Measurements from ENCODE around the gene ANXA10.

DNA sequence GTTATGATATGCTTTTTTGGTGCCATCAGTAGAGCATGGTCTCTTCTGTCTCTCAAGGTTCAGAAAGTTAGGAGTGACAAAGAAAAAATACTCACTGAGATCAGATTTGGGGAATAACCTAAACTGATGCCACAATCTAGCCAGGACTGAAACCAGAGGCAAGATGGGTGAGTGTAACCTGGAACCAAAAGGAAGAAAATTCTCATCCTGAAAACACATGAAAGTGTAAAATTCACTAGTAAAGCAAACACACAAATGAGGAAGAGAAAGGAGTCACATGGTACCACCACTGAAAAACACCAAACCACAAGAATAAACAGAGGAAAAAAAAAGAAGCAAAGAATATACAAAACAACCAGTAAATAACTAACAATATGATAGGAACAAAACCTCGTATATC, 96.4 kb downstream of the ANXA10 start:
- no peak for TF ChIP-seq SIN3A (conservative IDR thresholded peaks at IDR 0.05 in 1 of 2, IDR thresholded peaks at IDR 0.05 in 1 of 2; ENCODE audit: low read depth in 1 of 2, low read length in 2 of 2)
- no peak for TF ChIP-seq EZH2 (IDR thresholded peaks at IDR 0.05; ENCODE audit: low read depth, low read length, severe bottlenecking)
- no peak for TF ChIP-seq YY1 (IDR thresholded peaks at IDR 0.05; ENCODE audit: low read depth, low read length)
- no peak for TF ChIP-seq SP2 (IDR thresholded peaks at IDR 0.05; ENCODE audit: low read length)
- no peak for TF ChIP-seq TEAD4 (IDR thresholded peaks at IDR 0.05; ENCODE audit: low read depth, low read length)
- no peak for TF ChIP-seq CEBPB (IDR thresholded peaks at IDR 0.05; ENCODE audit: low read depth, low read length)
- TF ChIP-seq POLR2AphosphoS5 (IDR thresholded peaks at IDR 0.05; ENCODE audit: low read depth, low read length) = no peak
- TF ChIP-seq, protein P1, sequence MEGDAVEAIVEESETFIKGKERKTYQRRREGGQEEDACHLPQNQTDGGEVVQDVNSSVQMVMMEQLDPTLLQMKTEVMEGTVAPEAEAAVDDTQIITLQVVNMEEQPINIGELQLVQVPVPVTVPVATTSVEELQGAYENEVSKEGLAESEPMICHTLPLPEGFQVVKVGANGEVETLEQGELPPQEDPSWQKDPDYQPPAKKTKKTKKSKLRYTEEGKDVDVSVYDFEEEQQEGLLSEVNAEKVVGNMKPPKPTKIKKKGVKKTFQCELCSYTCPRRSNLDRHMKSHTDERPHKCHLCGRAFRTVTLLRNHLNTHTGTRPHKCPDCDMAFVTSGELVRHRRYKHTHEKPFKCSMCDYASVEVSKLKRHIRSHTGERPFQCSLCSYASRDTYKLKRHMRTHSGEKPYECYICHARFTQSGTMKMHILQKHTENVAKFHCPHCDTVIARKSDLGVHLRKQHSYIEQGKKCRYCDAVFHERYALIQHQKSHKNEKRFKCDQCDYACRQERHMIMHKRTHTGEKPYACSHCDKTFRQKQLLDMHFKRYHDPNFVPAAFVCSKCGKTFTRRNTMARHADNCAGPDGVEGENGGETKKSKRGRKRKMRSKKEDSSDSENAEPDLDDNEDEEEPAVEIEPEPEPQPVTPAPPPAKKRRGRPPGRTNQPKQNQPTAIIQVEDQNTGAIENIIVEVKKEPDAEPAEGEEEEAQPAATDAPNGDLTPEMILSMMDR (IDR thresholded peaks at IDR 0.05; ENCODE audit: control extremely low read depth in 1 of 3, insufficient read depth in 1 of 3, low read depth in 1 of 3, low read length in 3 of 3) = no peak
- TF ChIP-seq POLR2A (IDR thresholded peaks at IDR 0.05; ENCODE audit: control extremely low read depth in 1 of 2, low read depth in 2 of 2, low read length in 2 of 2) = no peak
- TF ChIP-seq JUN (IDR thresholded peaks at IDR 0.05; ENCODE audit: low read depth, low read length) = no peak
- no peak for TF ChIP-seq TAF1 (IDR thresholded peaks at IDR 0.05; ENCODE audit: low read depth, low read length)
- TF ChIP-seq, protein P2, sequence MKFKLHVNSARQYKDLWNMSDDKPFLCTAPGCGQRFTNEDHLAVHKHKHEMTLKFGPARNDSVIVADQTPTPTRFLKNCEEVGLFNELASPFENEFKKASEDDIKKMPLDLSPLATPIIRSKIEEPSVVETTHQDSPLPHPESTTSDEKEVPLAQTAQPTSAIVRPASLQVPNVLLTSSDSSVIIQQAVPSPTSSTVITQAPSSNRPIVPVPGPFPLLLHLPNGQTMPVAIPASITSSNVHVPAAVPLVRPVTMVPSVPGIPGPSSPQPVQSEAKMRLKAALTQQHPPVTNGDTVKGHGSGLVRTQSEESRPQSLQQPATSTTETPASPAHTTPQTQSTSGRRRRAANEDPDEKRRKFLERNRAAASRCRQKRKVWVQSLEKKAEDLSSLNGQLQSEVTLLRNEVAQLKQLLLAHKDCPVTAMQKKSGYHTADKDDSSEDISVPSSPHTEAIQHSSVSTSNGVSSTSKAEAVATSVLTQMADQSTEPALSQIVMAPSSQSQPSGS (IDR thresholded peaks at IDR 0.05; ENCODE audit: low read length) = no peak
- no peak for TF ChIP-seq BCL11A (IDR thresholded peaks at IDR 0.05; ENCODE audit: low read depth in 2 of 2, low read length in 2 of 2)

Measured in H1 (cell line).